Kidney epithelial cell (primary cell): ENCODE data around the gene GCK. TPM values are rescaled to one million over a fixed set of nuclear protein-coding genes. Genes with fewer than 3 reads are reported as not detected.

ENCODE experiments used
- DNase-seq: peaks from one replicate; pipeline ENCODE4 v3.0.0-alpha.2; 2010; ENCODE audit warnings: low read depth
- H3K27me3 ChIP-seq: 2 replicates; pipeline ENCODE4 v1.6.0; 2011; ENCODE audit warnings: low read length; ENCODE audit not compliant: control insufficient read depth, insufficient read depth
- H3K36me3 ChIP-seq: 2 replicates; pipeline ENCODE4 v1.5.1; 2011; ENCODE audit warnings: low read length; ENCODE audit not compliant: control insufficient read depth, insufficient read depth
- H3K4me3 ChIP-seq: 2 replicates; pipeline ENCODE4 v1.5.1; 2011; ENCODE audit warnings: low read depth, mild to moderate bottlenecking, control low read depth, low read length
- CTCF ChIP-seq: IDR thresholded peaks from 2 replicates; pipeline ENCODE4 v1.5.1; 2011; ENCODE audit warnings: mild to moderate bottlenecking, moderate library complexity, low read length, control low read depth, inconsistent platforms; ENCODE audit not compliant: insufficient read depth, poor library complexity, severe bottlenecking
- total RNA-seq: library from RNA; depleted of rRNA; stranded (reverse); fragments of >200 nt; gene quantifications from 2 replicates; pipeline ENCODE4 v1.2.3, GENCODE V29; 2015

The GCK gene
- total RNA-seq, 1 donor from 2014 or later, result 2.3 TPM

- Histone ChIP-seq H3K27me3 (no peaks in the 10 kb centered on the region), H3K36me3 (no peaks in the 10 kb centered on the region), H3K4me3 (no peak overlapping the region)
- no peak for TF ChIP-seq CTCF
- no peak for DNase-seq
Measured at GRCh38 chr7:44152971-44153947, 36.0 kb downstream of the GCK start.

- no peak for DNase-seq
- Histone ChIP-seq H3K4me3 (no peak overlapping the region), H3K36me3 (no peaks in the 10 kb centered on the region), H3K27me3 (peaks cover 3% of the 10 kb centered on the region)
- no peak for TF ChIP-seq CTCF
Measured at GRCh38 chr7:44151956-44152355, 37.3 kb downstream of the GCK start.

- Histone ChIP-seq H3K27me3 (peaks cover 8% of the 10 kb centered on the region), H3K4me3 (no peak overlapping the region), H3K36me3 (no peaks in the 10 kb centered on the region)
- no peak for DNase-seq
- no peak for TF ChIP-seq CTCF
Measured at GRCh38 chr7:44150966-44151941, 38.0 kb downstream of the GCK start.

- Histone ChIP-seq H3K27me3 (peaks cover 14% of the 10 kb centered on the region), H3K4me3 (no peak overlapping the region)
- DNase-seq, result no peak
Measured at GRCh38 chr7:44150466-44150832, 38.8 kb downstream of the GCK start.

More at GRCh38 chr7:44150466-44150832, 38.8 kb downstream of the GCK start:
- TF ChIP-seq CTCF, result no peak
- no peaks in the 10 kb centered on the region for H3K36me3 ChIP-seq
